HG03520 (cell line): ENCODE results near the gene UQCRC2.
"Not testable (repeated sequence)": the region's sequence is repeated elsewhere in the genome, so short reads cannot be mapped to it uniquely, and the experiment has no call there.

Experiments used
- ATAC-seq: cut with Tn5 transposase; IDR thresholded peaks from one replicate; pipeline ENCODE4 v1.9.1; 2021; ENCODE audit warnings: mild to moderate bottlenecking, moderate library complexity; ENCODE audit not compliant: unreplicated experiment

Gene UQCRC2

DNA sequence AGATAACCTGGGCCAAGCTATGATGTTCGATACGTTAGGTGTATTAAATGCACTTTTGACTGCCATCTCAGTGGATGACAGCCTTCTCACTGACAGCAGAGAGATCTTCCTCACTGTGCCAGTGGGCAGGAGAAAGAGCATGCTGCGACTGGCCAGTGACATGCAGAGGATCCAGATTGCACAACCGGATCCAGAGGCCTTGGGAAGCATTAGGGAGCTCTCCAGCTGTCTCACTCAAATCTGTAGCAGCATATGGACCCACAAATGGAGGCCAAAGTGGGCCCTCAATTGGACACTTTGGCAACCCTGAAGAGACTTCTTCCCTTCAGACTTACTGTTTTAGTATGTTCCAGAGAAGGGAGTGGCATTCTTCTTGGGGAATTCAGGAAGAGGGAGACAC is 26.9 kb downstream of the UQCRC2 start:
- no peak for ATAC-seq

DNA sequence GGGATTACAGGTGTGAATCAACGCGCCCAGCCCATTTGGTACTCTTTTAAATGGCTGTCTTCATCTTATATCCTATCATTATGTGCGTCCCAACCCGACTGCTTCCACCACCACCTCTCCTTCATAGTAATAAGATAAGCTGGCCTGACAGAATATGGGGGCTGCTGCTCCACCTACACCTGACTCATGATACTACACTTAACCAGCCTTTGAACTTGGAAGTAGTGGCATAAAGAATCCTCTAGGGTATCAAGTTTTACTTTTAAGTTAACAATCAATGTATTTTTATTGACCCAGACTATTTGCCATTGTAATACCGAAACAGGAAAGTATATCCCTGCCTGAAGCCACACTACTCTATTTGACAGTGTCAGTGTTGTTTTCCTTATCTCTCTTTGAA is 28.9 kb downstream of the UQCRC2 start:
- ATAC-seq: no peak

DNA sequence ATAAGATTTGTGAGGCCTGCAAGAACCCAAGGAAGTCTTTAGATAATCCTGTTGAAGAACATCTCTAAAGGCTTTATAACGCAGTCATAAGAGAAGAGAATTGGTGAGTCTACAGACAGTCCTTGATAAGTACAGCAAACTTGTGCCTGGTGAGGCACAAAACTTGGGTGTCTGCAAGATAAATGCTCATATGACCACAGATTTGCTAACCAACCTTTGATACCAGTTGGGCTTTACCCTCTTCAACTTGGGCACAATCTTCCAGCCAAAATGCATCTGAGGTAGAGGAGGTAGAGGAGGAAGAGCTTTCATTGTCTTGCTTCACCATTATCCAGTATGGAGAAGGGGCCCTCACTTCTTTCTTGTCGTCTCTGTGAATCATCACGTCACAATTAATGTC is 30.9 kb downstream of the UQCRC2 start:
- ATAC-seq: no peak

DNA sequence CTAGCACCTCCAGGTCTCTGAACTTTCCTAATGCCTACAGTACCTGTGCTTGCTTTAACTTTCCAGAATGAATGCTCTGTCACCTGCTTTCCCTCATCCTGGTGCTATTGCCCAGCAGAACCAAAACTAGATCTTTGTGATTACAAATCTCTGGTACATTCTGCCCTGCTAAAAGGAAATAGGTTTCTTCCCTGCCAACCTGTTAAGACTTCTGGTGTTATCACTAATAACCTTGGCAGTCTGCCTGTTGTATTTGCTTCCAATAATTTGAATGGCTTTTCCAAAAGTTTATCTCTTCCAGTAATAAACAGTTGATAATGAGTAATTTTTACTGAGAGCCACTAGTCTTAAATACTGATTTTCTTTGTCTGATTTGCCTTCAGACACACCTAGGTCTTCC is 32.4 kb downstream of the UQCRC2 start:
- no peak for ATAC-seq

DNA sequence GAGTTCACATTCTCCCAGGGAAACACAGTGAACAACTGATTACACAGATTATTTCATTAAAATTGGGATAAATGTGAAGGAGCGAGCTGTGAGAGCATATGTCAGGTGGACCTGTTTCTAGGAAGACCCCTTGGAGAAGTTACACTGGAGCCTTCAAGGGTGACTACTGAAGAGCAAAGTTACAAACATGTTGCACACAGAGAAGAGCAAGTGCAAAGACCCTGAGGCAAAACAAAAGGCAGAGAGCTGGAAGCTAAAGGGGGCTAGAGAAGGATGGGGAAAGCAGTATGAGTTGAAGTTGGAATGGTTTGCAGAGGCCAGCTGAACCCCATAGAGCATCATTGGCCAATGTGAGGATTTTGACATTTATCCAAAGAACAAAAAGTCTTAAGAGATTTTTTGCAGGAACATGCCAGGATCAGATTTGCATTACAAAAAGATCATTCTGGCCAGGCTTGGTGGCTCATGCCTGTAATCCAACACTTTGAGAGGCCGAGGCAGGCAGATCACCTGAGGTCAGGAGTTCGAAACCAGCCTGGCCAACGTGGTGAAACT is 33.6 kb downstream of the UQCRC2 start:
- ATAC-seq: no peak

DNA sequence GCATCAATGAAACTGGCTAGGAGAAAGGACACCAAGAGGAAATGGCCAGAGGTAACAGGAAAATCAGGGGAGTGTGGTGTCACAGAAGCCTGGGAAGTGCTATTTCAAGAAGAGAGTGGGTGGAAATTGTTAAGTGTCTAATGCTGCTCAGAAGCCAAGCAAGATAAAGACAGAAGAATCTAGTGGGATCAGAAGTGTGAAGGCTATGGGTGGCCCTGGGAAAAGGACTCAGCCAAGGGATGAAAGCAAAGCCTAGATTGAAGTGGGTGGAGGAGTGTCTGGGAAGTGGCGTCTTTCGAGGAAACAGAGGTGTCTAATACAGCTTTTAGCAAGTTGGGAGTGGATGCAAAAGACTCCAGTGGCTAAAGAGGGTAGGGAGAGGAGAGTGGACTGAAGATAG is 34.3 kb downstream of the UQCRC2 start:
- ATAC-seq: no peak

DNA sequence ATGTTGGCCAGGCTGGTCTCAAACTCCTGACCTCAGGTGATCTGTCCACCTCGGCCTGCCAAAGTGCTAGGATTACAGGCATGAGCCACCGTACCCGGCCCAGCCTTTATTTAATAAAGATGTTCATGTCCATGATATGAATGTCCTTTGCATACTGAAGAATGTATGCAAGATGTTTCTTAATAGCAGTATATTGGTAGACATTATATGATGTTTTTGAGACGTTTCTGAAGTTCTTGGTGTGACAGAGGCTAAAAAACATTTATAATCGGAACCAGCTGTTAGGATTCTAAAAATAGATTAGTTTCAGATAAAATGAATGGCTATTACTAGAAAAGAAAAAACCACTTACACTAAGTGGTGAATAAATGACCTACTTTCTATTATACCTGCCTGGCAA is 36.0 kb downstream of the UQCRC2 start:
- ATAC-seq: no peak

DNA sequence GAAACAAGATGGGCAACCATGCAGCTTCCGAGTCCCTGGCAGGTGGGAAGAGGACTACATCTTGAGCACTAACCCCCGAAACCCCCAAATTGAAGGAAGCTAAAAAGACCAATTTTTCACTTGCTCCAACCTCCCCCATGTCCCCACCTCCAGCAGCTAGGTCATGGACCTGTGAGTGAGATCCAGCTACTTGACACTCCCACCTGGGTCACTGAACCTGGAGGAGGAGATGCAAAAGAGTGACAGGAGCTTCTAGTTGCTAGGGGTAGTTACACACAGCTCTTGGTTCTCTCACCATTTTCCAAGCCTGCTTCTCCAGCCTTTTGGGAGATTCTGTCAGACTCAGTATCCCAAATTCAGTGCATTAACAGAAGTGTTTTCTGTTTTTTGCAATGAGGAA is 36.6 kb downstream of the UQCRC2 start:
- no peak for ATAC-seq

DNA sequence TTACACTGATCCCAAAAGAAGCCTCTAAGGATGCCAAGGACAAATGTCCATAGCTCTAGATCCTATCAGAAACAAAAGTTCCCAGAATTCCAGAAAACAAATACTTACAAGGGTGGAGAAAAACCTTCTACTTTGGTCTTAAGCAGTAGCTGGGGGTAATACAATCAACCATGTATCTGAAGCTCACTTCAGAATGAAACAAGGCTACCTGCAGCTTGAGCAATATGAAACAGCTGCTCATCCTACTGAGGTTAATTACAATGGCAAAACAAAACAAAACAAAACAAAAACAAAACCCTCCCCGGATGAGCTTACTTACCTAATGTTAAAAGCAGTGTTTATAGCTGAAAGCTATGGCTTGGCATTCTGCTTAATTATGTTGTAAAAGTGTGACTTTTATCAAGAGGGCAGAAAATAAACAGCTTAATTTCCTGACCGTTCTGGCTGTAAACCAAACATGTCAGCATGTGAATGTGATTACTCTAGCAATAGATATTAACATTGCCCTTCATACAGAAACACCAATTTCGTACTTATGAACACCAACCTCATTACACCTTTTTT is 37.3 kb downstream of the UQCRC2 start:
- no peak for ATAC-seq

DNA sequence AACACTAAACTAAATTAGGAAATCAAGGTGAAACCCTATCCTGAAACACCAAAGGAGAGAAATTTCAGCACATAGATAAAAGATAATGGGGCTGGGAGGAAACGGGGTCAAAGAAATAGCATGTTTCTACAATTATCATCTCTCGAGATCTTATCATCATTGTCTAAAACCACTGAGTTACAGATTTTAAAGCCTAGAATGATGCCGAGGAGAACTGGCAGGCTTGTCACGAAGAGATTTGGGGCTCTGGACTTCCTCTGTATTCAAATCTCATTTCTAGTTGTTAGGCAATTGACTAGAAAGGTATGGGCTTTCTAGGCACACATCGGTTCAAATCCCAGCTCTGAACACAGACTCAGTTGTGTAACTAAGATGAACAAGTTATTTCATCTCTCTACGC is 38.5 kb downstream of the UQCRC2 start:
- no peak for ATAC-seq

DNA sequence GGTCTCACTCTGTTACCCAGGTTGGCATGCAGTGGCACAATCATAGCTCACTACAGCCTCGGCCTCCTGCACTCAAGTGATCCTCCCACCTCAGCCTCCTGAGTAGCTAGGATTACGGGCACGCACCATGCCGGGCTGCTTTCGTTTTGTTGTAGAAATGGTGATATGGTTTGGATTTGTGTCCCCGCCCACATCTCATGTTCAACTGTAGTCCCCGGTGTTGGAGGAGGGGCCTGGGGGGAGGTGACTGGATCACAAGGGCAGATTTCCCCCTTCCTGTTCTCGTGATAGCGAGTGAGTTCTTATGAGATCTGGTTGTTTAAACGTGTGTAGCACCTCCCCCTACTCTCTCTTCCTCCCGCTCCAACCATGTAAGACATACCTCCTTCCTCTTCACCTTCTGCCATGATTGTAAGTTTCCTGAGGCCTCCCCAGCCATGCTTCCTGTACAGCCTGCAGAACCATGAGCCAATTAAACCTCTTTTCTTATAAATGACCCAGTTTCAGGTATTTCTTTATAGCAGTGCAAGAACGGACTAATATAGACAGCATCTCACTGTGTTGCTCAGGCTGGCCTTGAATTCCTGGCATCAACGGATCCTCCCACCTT is 41.8 kb downstream of the UQCRC2 start:
- ATAC-seq: no peak

DNA sequence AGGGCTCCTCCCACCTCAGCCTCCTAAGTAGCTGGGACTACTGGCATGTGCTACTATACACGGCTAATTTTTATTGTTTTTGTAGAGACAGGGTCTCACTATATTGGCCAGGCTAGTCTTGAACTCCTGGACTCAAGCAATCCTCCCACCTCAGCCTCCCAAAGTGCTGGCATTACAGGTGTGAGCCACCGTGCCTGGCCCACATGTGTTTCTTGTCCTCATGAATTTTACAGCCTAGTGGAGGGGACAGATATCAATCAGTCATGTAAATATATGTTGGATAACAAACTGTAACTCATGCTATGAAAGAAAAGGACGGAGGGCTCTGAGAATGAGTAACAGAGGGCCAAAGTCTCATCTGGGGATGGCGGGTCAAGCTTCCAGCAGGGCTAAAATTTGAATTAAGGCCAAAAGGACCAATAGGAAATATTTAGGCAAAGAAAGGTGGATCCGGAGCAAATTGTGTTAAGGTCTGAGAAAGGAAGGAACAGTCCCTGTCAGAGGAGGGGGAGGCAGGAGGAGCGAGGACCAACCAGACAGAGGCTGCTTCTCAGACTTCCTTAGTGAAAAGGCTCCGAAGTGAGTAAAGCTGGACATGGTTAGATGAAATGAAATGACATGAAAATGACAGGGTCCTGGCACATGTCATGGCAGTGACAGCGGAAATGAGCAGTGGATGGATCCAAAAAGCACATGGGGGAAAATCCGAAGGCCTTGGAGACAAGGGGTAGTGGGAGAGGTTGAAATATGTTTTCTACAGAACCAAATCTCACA is 43.9 kb downstream of the UQCRC2 start:
- no peak for ATAC-seq

DNA sequence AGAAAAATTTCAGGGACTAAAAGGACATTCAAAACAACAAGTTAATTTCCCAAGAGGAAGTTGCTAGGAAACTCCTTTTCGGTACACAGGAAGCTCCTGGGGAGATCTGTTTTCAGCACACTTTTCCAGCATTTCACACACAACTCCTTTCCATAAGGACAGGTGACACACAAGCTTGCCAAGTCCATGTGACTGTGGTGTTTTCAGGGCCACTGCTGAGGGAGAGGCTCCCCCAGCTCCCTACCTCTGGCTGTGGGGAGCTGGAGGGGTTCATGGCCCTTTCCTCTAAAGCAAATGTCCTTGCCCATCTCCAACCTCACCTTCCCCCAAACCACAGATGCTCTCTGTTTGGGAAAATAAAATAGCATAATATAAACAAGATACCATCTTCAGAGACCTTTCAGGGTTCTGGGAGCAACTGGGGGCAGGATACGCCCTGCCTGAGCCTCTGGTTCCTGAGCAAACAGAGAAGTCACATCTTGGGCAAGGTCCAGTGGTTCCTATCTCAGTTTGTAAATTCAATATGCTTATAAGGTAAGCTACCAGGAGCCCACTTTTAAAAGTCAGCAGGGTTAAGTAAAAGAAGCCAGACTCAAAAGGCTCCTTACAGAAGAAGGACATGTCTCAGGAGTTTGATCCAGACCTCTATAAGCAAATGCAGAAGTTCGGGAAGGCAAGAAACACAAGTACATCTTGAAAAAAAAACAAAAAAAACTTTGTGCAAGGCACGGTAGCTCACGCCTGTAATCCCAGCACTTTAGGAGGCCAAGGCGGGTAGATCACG is 44.7 kb downstream of the UQCRC2 start:
- no peak for ATAC-seq

DNA sequence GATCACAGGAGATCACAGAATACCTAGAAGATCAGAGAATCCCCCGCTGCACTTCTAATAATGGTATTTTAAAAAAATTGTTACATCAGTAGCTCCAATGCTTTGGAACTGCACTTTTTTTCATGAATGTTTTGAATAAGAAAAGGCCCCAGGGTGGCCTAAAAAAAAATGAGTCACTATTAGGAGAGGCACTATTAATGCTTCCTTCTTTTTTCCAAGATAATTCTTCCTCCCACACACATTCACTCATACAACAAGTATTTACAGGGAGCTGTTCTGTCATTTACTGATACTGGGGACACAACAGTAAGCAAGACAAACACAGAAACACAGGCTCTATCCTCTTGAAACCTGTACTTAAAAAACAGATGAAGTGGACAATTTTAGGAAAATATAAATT is 48.4 kb downstream of the UQCRC2 start:
- ATAC-seq: no peak

DNA sequence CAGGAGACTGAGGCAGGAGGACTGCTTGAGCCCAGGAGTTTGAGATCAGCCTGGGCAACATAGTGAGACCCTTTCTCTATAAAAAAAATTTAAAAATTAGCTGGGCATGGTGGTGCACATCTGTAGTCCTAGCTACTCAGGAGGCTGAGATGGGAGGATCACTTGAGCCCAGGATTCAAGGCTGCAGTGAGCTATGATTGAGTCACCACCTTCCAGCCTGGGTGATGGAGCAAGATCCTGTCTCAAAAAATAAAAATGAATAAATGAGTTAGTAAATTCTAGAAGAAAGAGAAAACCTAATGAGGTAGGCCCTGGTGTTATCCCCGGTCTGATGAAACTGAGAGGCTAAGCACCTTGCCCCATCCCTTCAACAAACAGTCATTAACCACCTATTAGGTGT is 48.9 kb downstream of the UQCRC2 start:
- not testable (repeated sequence) for ATAC-seq

DNA sequence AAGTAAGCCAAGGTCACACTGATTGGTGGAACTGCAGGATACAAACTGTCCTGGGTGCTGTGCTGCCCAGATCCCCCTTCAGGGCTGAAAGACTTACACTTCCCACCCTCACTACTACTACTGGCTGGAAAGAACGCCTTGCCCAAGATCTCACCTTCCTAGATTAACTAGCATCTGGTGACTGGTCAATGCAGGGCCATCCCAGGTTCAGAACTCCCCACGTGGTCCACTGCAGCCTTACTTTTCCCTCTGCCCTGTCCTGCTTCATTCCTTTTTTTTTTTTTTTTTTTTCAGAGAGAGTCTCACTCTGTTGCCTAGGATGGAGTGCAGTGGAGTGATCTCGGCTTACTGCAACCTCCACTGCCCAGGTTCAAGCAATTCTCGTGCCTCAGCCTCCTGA is 50.0 kb downstream of the UQCRC2 start:
- no peak for ATAC-seq

DNA sequence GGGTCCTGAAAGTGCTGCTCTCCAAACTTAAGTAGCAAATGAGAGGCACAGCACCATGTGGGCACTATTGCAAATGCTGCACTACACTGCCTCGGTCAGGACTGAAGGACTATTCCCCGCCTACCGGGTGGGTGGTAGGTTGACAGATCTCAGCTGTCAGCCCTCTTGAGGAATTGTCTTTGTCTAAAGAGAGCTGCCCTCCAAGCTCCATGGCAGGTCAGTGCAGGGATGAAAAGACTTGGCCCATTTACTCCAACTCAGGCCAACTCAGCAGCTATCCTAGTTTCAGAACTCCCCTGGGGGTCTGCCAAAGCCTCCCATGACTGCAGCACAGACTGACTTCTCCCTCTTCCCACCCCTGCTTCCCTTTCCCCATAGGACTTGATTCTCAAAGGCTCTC is 51.2 kb downstream of the UQCRC2 start:
- ATAC-seq: no peak

DNA sequence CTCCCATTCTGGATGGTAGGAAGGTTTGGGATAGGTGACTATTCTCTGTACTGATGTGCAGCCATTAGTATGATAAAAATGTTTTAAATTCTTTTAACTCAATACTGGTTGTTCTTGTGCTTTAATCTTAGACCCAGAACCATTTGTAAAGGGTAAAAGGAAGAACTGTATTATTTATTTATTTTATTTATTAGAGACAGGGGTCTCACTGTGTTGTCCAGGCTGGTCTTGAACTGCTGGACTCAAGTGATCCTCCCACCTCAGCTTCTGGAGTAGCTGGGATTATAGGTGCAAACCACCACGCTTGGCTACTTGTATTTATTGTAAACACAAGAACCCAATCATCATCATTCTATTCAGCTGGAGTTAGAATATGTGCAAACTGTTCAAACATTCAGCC is 52.6 kb downstream of the UQCRC2 start:
- no peak for ATAC-seq

DNA sequence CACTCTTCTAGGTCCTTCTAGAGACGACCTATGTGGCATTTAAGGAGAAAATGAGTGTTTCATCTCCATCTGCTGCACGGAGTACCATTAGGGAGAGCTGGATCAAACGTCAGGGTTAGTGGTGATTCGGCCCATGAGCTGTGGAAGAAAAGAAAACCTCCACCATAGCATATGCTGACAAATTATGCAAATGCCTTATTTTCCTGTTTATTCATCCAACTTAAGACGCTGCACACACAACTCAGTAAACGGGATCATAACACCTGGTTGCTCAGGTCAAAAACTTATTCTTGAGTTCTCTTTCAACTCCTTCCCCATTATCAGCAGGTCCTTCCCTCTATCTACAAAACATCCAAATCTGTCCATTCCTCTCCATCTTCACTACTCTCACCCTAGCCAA is 53.5 kb downstream of the UQCRC2 start:
- no peak for ATAC-seq

DNA sequence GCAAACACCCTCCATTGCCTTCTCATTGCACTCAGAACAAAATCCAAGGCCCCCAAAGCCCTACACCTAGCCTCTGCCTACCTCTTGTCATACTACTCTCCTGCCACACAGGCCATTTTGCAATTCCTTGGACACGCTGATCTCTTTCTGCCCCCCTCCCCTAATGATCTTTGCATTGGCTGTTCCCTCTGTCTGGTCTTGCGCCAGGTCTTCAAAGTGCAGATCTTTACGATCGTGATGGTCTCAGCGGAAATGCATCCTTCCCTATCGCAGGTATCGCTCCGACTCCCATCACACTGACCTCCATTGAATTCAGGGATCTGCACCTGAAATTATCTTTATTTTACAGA is 54.0 kb downstream of the UQCRC2 start:
- ATAC-seq: no peak

DNA sequence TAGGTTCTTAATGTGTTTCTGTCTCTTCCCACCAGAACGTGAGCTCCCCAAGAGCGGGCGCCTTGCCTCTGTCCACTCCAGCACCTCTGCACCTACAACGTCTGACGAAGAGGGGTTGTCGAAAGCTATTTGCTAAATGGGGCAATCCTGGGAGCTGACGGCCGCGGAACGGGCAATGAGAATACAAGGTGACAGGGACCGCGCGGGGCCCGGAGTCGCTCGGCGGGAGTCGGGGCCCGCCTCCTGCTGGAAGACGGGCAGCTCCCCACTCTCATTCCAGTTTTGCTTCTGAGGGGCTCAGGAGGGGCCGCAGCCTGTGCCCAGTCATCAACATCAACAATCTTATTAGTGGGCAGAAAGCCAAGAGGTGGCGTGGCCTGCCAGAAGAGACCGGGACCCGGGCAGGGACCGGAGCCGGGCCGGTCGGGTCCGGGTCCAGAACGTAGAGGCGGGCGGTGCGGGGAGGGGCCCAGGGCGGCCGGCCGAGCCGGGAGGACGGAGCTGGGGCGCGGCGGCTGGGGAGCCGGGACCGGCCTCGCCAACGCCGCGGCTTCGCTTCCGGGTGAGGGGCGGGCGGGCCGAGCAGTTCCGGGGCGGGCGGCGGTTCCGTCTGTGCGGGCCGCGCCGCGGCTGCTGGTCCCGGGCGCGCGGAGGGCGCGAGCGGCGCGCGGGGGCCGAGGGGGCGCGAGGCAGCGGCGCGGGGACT is 54.5 kb downstream of the UQCRC2 start, which contains the start of gene MOSMO:
Gene MOSMO (plus strand): TSS at position 603 of the 706 bp plus-strand sequence. CDS start 191 bp downstream, outside the sequence.
- peak; percentile 55 for ATAC-seq
